Posterior cingulate gyrus (tissue), 11 donors: Measurements from ENCODE around the gene ILKAP.

Source experiments
- DNase-seq, 10 donors: peaks; one replicate each; pipeline versions ENCODE4 v3.0.0 to v3.0.0-alpha.2; 2020 to 2021; ENCODE audit warnings: mixed read lengths in 3 of 10
- intact Hi-C: fragments of 100-400 bp; cut with DNase I; formaldehyde crosslinking; loops from one replicate; pipeline ENCODE4 v1.15.1; 2023

ILKAP gene

DNA sequence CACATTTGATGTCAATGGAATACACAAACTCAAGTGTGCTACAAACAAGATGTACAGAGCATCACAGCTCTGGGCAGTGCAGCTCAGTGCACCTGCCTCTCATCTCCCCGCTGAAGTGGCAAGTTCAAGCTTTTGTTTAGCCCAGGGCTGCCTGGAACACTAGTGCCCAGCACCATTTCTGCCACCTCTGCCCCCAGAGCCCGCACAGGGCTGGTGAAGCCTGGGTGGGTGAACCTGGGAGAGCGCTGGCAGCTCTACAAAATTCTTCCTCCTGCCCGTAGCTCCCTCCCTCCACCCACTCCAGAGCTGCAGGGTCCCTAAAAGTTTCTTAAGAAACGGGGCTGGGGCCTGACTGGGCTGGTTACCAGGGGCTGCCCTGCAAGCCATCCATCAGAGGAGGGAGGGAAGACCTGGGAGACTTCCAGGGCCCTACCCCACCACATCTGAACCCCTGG, 34.8 kb upstream of the ILKAP start:
- intact Hi-C loops, result no loop called here
- peak in 2 of 10 donors; percentile 35 to 59 for DNase-seq

DNA sequence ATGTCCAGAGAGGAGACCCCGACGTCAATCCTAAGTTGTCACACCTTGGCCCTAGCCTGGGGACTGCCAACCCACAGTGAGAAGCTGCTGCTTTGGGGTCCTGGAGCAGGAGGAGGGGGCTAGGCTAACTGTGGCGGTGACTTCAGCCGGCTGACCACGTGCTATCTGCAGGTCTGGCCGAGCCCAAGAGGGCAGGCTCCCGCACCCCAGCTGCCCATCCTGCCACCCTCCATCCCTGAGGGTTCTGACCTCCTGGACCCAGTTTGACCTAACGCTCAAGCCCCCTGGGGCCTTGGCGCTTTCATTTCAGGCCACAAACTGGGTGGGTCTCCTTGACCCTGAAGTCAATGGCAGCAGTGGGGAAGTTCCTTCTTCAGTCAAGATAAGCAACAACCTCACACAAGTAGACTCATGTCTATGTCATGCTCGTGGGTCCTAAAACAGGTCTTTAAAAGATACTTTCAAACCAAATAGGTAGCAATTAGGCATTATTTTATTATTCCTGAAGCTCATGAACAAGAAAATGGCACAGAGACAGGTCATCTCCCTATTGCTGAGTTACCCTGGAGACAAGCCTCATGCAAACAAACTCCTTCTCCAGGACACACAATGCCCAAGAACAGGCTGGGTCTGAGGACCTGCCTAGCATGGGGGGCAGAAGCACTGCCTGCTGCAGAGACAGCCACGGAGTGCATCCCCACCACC, 34.1 kb upstream of the ILKAP start:
- intact Hi-C loops, result no loop called here
- peak in 2 of 10 donors; percentile 55 to 66 for DNase-seq

DNA sequence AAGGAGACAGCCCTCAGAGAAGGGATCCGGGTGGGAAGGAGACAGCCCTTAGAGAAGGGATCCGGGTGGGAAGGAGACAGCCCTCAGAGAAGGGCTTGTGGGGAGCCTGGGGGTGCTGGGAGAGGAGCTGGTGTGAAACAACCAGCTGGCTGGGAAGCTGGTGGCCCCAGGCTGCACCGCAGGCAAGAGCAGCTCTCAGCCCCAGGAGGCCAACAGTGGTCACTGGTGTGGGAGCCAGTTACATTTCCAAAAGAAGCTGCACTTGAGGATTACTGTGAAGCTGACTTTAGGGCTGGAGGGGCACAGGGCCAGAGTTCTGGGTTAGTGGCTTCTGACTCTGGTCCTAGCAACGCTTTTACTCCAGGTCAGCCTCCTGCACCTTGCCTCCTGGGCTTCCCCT, 33.1 kb upstream of the ILKAP start:
- intact Hi-C loops, result no loop called here
- peak in 2 of 10 donors; percentile 22 to 31 for DNase-seq

DNA sequence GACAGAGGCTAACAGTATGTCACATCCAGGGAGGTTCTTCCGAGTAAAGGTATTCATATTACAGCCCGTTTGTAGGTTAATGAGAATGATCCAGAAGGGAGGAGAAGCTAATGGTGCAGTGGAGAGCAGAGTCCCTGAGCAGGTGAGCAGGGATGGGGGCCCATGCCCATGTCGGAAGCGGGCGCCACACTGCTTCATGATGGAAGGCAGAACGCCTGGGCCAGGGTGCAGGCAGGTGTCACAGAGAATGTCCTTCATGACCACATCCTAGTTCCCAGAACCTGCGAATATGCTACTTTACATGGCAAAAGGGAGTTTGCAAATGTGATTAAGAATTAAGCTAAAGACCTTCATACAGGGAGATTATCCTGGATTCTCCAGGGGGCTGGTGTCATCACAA, 32.4 kb upstream of the ILKAP start:
- intact Hi-C loops, result no loop called here

DNA sequence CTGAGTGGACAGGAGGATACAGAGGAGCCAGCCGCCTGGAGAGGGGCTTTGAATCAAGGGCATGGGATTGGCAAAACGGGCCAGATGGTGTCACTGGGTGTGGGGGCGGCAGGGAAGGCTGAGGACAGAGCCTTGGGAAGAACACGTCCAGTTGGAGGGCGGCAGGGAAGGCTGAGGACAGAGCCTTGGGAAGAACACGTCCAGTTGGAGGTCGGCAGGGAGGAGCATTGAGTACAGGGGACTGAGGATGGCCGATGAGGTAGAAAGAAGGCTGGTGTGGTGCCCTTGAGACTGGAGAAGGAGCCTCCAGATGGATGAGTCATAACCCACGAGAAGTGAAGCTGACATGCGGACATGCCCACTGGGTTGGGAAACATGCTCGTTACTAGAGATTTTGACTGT, 31.8 kb upstream of the ILKAP start:
- intact Hi-C loops, result no loop called here
- DNase-seq, result peak in 2 of 10 donors; percentile 65 to 80

More for the DNA sequence above, 32.4 kb upstream of the ILKAP start:
- DNase-seq, result peak in 2 of 10 donors; percentile 29 to 79

DNA sequence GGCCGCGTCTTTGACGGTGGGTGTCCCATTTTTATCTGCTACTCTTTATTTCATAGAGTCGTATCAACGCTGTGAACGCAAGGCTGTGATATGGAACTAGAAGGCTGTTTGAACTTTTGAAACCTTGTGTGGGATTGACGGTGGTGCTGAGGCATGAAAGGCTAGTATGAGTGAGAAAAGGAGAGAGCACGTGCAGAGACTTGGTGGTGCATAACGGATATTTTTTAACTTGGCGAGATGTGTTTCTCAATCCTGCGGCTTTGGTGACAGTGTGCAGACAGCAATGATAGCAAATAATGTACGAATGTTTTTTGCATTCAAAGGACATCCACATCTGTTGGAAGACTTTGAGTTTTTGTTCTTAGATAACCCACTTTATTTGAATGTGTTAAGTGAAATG, 30.1 kb upstream of the ILKAP start:
- no peak for DNase-seq
- intact Hi-C loops, result no loop called here

DNA sequence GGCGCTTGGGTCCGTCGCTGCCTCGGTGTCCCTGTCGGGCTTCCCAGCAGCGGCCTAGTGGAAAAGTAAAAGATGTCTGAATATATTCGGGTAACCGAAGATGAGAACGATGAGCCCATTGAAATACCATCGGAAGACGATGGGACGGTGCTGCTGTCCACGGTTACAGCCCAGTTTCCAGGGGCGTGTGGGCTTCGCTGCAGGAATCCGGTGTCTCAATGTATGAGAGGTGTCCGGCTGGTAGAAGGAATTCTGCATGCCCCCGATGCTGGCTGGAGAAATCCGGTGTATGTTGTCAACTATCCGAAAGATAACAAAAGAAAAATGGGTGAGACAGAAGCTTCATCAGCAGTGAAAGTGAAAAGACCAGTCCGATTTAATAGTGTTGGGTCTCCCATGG, 28.3 kb upstream of the ILKAP start:
- intact Hi-C loops, result no loop called here
- no peak for DNase-seq

DNA sequence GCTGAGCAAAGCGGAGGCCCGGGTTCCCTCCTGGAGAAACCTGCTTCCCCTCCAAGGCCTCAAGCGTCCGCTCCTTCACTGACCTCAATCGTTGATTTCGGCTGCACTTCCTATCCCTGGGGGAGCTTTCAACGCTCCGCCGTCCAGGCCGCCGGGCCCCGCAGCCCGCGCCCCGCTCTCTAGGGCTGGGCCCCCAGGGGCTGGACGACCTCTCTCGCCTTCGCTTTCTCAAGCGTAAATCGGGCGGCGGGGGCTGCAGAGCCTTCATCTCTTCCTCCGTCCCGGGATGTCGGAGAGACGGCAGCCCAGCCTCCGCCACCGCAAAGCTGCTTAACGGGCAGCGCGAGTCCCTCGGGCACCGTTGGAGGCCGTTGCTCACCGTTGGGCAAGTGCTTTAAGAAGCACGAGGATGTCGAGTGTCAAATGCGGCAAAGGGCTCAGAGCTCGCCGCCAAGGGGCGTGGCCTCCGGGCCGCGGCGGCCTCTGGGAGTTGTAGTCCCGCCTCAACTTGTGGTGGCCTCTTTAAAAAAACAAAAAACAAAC, 27.8 kb upstream of the ILKAP start:
- intact Hi-C loops, result no loop called here
- peak in 9 of 10 donors; percentile 57 to 98 (median 73) for DNase-seq

DNA sequence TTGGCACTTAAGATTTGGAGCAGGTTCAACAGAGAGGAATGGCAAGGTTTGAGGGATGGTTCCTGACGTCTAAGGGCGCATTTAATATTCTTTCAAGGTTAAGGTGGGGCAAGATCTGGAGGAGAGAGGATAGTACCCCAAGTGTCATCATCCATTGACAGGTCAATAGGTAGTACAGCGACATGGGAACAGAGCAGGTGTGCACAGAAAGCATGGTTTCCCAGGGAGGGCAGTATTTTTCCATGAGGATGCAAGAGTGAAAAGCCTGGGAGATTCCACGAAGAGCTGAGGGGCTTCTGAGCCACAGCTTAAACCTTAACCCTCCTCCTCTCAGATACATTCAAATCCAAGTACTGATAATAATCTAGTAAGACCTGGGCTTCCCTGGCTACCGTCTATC, 27.2 kb upstream of the ILKAP start:
- DNase-seq, result no peak
- intact Hi-C loops, result no loop called here

DNA sequence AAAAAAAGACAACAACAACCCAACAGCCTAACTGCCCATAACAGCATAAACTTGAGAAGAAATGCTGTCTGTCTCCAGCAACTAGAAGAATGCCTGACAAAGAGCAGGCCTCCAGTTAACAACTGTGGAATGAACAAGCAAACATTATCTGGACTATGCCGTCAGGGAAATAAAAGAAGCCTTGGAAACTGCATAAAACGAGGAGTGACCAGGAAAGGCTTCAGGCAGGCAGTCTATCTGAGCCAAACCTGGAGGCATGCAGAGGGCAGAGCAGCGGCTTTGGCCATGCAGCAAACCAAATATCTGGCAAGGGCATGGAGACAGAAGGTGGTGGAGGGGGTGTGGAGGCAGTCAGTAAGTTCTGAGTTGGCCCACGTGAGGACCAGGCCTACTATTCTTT, 25.2 kb upstream of the ILKAP start:
- intact Hi-C loops, result no loop called here
- DNase-seq, result peak in 1 of 10 donors; percentile 77

DNA sequence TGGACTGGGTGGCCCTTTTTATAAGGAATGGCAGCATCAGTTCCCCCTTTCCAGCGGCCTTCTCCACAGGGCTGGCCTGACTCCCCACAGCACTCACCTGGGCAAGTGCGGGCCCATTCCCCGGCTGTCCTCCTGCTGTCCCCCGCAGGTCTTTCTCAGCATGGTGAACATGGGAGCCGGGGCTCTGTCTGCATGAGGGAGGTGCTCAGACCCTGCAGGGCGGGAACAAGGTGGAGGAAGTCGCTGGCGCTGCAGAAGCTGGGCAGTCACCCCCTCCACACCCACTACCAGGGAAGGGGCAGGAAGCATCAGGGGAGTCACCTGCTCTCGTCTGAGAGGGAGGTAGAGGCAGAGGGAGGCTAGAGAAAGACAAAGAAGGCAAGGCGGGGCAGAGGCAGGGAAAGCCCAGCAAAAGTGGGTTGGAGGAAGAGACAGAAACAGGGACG, 24.1 kb upstream of the ILKAP start:
- intact Hi-C loops, result no loop called here
- peak in 1 of 10 donors; percentile 55 for DNase-seq

DNA sequence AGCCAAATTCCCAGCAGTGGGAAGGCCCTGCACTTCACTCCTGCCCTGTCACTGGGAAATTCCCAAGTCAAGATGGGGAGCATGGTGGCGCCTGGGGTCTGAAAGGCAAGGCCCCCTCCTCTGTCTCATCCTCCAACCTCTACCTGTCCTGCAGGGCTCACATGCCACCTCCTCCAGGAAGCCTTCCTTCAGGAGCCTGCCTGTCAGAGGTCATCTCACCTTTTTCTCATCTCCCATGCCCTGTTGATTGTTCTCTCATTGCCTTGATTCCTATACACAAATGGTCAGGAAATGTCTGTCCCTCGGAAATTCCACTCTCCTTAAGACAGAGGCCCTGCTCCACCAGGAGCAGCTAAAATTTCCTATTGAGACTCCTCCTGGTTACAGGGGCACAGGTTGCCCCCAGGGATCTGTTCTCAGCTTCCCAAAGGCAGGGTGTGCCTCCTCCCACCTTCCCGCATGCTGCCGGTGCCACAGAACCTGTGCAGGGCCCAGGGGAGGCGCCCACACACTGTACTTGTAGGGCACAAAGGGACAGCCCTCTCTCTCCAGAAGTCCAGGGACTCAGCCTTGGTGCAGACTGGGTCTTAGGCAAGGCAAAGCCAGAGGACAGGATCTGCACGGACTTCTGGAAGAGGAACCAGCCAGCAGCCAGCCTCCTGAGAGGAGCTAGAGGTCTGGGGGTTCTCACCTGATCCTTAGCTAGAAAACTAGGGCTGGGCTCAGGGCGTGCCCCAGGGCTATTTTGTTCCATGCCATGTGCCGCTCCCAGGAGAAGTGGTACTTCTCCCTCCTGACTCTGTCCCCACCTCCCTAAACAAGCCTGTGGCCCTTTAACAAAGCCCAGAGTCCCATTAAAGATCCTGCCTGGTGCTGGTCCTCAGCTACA, 23.4 kb upstream of the ILKAP start:
- intact Hi-C loops, result no loop called here
- peak in 1 of 10 donors; percentile 58 for DNase-seq

DNA sequence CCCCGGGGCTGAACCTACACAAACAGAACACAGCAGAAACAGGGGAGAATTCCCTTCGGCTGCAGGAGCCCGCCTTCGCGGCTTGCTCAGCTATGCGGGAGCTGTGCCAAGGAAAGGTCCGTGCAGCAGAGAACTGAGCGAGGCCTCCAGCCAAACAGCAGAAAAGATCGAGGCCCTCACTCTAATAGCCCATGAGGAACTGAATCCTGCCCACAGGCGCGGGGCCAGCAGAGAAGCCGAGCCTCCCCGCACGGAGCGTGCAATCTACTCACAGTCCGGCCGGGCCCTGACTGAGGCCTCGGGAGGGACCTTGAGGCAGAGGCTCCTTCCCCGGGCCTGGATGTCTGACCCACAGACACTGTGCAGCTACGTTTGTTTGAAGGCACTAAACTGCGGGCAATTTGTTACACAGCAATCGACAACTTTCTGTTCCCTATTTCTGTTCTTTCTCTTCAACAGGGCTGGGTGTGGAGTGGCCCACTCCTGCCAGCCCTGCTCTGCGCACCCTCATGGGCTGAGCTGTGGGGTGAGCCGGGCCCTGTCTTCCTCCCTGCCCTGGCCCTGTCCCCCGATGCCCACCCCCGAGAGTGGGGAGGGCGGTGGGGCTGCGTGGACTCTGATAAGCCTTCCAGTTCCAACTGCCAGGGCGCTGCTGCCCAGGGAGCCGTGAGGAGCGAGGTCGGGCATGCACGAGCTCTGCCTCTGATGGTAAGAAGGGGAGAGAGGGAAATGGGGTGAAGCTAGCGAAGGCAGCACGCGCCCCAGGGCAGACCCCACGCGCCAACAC, 22.6 kb upstream of the ILKAP start:
- DNase-seq, result peak in 3 of 10 donors; percentile 79 to 90 (median 85)
- intact Hi-C loops, result no loop called here

DNA sequence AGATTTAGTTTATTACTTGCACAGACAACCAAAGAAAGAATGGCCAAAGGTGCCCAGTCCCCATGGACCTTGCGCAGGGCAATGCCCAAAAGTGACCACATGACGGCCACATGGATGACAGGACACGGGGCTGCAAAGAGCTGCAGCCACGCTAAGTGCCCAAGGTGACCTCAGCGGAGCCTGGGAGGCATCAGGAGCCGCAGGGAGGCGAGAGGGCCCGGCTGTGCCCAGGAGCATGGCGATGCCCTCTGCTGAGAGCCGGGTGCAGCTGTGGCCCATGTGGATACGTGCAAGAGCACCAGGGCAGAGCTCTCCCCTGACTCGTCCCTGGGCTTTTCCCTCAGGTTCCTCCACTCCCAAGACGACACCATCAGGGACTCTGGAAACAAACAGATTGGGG, 21.6 kb upstream of the ILKAP start:
- peak in 1 of 10 donors; percentile 69 for DNase-seq
- intact Hi-C loops, result no loop called here

DNA sequence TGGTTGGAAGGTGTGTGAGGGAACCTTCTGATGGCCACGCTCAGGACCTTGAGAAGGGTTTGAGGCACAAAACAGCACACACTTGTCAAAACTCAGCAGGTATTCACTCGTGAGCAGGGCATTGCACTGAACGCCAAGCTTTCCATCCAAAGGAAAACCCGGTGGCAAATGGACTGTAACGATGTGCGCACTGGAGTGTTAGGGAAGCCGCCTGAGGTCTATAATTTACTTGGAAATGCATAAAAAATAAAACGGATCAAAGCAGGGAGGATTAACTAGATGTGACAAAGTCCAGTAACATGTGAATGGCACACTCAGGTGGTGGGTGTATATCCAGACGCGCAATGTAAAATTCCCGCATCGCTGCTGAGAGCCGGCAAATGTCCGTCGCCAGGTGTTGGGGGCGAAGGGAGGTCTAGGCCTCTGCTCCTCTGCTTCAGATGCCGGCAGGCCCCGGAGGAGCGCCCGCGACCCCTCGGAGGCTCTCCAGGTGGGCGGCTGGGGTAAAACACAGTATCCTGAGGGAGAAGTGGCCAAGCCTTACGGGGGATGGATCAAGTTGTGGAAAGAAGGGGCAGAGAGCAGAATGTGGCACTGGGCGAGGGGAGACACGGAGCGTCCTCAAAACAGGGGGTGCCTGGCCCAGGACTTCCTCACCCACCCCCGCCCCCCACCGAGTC, 21.0 kb upstream of the ILKAP start:
- peak in 1 of 10 donors; percentile 60 for DNase-seq
- intact Hi-C loops, result no loop called here

DNA sequence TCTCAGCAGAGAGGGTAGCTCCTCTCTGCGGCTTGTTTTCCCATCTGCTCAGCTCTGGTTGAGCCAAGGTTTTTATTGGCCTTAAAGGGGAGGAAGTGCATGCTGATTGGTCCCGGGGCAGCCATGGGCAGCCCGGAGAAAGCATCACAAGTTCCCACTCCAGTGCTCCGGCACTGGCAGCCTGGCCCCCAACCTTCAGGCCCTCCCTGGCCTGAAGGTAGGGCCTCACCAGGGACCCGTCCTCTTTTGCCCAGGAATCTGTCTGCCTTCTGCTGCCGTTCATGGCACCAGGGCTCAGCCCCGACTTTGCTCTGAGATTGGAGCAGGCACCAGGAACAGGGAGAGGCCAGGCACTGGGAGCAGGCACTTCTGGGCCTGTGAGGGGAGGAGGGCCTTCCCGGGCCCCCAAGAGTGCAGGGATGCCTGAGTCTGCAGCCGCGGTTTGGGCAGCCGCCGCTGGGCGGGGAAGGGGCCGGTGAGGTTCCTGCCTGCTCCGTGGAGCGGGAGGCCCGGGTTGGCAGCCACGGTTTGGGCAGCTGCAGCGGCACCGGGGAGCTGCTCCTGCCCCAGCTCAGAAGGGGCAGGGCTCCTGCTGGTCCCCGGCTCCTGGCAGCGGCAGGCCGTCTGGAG, 17.5 kb upstream of the ILKAP start:
- peak in 9 of 10 donors; percentile 47 to 96 (median 62) for DNase-seq
- intact Hi-C loops, result no loop called here

DNA sequence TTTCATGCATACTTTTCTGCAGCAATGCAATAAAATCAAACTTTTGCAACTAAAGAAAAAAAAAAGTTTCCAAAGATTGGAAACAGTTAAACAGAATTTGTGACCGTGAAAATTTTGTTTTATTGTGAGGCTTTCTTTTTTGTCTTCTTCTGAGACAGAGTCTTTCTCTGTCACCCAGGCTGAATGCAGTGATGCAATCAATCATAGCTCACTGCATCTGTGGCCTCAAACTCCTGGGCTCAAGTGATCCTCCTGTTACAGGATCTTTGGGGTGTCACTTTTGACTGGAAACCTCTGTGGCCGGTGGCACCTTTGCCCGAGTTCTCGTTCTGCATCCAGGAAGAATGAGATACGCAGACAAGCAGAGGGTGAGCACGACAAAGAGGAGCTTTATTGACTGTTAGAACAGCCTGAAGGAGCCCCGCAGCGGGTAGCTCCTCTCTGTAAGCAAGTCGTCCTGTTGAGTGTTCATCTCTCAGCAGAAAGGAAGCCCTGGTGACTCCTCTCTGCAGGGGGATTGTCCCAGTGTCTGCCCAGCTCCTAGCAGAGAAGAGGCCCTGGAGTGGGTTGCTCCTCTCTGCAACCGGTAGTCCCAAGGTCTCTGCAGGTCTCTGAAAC, 16.9 kb upstream of the ILKAP start:
- intact Hi-C loops, result no loop called here
- DNase-seq, result no peak

DNA sequence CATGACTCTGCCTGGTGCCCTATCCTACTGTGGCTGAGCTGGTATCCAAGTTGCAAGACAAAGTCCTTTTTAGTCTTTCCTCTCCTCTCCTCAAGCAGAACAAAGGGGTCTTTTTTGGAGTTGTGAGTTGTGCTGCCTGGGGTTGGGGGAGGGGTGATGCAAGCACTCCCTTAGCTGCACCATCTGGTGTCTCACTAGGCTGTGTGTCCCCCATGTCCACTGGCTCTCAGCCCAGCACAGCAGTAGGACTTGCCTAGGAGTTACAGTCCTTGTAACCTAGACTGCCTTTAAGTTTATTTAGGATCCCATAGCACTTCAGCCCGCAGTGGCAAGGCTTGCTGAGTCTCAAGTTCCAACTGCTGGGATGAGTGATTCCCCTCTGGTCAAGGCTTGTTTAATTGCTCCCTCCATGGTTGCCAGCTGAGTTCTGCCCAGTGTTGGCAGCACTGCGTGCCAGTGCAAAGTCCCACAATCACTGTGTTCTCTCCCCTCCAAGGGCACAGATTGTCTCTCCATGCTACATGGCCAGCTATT, 13.2 kb upstream of the ILKAP start:
- intact Hi-C loops, result no loop called here
- peak; percentile 66 to 98 (median 86) for DNase-seq

DNA sequence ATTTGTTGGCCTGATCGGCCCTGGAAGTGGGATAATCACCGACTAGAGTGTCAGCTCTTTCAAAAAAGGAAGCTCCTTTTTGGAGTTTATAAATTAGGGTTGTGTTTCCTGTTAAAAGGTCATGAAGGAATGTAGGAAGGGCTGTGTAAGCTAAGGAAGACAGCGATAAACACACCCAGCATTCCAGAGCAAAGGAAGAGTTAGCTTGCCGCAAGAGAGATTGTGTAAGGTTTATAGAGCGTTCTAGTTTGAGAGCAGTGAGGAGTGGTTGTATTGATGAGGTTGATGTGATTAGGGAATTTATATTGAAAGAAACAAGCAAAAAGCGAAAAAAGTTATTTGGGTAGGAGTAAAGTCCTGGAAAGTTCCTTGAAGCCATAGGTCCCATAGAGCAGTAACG, 3.5 kb upstream of the ILKAP start:
- intact Hi-C loops, result no loop called here
- no peak for DNase-seq
